ENCODE data around the gene HDGFL2. TPM values are rescaled to one million over a fixed set of nuclear protein-coding genes. Genes with fewer than 3 reads are reported as not detected.

Gene HDGFL2
- 21.3 and 24.7 TPM in 2 replicates for total RNA-seq (2013; cell fraction: nucleolus; rRNA removed)
- 33.7 and 36.5 TPM in 2 replicates for total RNA-seq (2014; rRNA removed)
- 19.0 and 20.5 TPM in 2 replicates for total RNA-seq (2014; rRNA removed; fragmentation: Illumina TruSeq; extraction: Trizol)
- 56.8 and 56.9 TPM in 2 replicates for total RNA-seq (2021)
- polyA plus RNA-seq (2011; ENCODE audit: low read depth) = 8.1 TPM
- 9.8 and 19.5 TPM in 2 replicates for polyA plus RNA-seq (2011; rRNA removed)
- polyA plus RNA-seq (2011; cell fraction: cytosol; rRNA removed) = 18.4 and 22.7 TPM in 2 replicates
- polyA plus RNA-seq (2011; cell fraction: nucleus; rRNA removed) = 32.9 and 51.3 TPM in 2 replicates
- polyA plus RNA-seq (2012) = 28.7 and 30.2 TPM in 2 replicates
- 8.2 and 16.9 TPM in 2 replicates for polyA plus RNA-seq (2014; fragmentation: Illumina TruSeq; extraction: Trizol)
- polyA plus RNA-seq (2014; fragmentation: Nextera tagmentation; extraction: Ambion mirVana) = under 1 TPM; 0.16 to 0.60 TPM
- polyA plus RNA-seq (2014; rRNA removed) = 40.2 and 52.5 TPM in 2 replicates
- polyA plus RNA-seq (2016; fragmentation: Nextera tagmentation; extraction: Ambion mirVana) = 10 to 100 TPM; 30.0 to 39.3 TPM
- polyA minus RNA-seq (2011; rRNA and poly(A)+ RNA removed) = 7.6 and 11.9 TPM in 2 replicates
- polyA minus RNA-seq (2011; cell fraction: cytosol; rRNA and poly(A)+ RNA removed) = 10.6 and 12.3 TPM in 2 replicates
- 4.7 and 9.2 TPM in 2 replicates for polyA minus RNA-seq (2011; cell fraction: nucleus; rRNA and poly(A)+ RNA removed)
- percentile 52 among the genes with signal in this experiment for Bru-seq, nascent RNA
- percentile 65 among the genes with signal in this experiment for BruChase-seq, experiment 1, labeled RNA remaining after a 6-hour chase
- BruChase-seq, experiment 2, labeled RNA remaining after a 2-hour chase = percentile 62 among the genes with signal in this experiment
- long read RNA-seq, experiment 1, partial matches to known transcripts = 3 of 4 reads
- long read RNA-seq, experiment 1, other reads (novel, unspliced or antisense) = 1 of 4 reads
- long read RNA-seq, experiment 2 = 0 reads

DNA sequence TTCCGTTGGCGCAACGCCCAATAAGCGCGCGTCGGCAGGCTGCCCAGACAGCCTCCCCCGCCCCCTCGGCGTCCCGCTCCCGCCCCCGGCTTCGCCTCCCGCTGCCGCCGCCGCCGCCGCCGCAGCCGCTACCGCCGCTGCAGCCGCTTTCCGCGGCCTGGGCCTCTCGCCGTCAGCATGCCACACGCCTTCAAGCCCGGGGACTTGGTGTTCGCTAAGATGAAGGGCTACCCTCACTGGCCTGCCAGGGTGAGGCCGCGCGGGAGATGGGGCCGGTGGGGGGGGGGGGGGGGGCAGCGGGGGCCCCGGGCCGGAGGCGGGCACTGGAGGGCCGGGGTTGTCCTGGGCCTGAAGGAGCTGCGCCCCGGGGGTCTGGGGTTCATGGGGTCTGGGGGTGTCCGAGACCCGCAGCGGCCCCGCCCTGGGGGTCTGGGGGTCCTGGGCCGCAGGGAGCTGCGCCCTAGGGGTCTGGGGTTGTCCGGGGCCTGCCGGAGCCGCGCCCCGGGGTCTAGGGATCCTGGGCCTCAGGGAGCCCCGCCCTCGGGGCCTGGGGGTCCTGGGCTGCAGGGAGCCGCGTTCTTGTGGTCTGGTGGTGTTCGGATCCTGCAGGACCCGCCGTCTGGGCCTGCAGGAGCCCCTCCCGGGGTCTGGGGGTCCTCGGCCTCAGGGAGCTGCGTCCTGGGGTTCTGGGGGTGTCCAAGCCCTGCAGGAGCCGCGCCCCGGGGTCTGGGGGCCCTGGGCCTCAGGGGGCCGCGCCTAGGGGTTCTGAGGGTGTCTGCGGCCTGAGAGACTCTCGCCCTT is at the start of gene HDGFL2:
Gene HDGFL2 (plus strand): TSS at position 124 of the 801 bp plus-strand sequence. CDS start 54 bp downstream, at position 178.
- TF ChIP-seq HDAC2 (IDR thresholded peaks at IDR 0.05) = no peak
- no peak for TF ChIP-seq TCF3 (IDR thresholded peaks at IDR 0.05; ENCODE audit: borderline replicate concordance, insufficient read depth, low read depth, low read length)
- TF ChIP-seq NFYB (IDR thresholded peaks at IDR 0.05; ENCODE audit: insufficient read depth, low read depth, low read length) = 0 out of 2 replicates have a peak, but pooled peaks have one; percentile 77
- no peak for TF ChIP-seq ESRRA (IDR thresholded peaks at IDR 0.05; ENCODE audit: low read length)
- TF ChIP-seq IKZF2 (IDR thresholded peaks at IDR 0.05) = no peak
- TF ChIP-seq TCF12 (IDR thresholded peaks at IDR 0.05; ENCODE audit: low read depth, low read length) = no peak
- TF ChIP-seq RFX5 (IDR thresholded peaks at IDR 0.05; ENCODE audit: low read depth, low read length) = no peak
- no peak for TF ChIP-seq EZH2 (IDR thresholded peaks at IDR 0.05; ENCODE audit: borderline replicate concordance, control insufficient read depth, low read depth, low read length)
- no peak for TF ChIP-seq SMARCA5 (IDR thresholded peaks at IDR 0.05)
- TF ChIP-seq POLR2A (IDR thresholded peaks at IDR 0.05; ENCODE audit: low read depth, low read length) = peak; percentile 53
- TF ChIP-seq EGR1 (IDR thresholded peaks at IDR 0.05; ENCODE audit: borderline replicate concordance in 1 of 2, low read depth in 2 of 2, low read length in 2 of 2) = peak in 1 of 2 experiments; percentile 84; a peak in 2 of 3 replicates
- no peak for FAIRE-seq
- RAD21 ChIA-PET (ENCODE audit: unreplicated experiment) = interaction anchor here (1.0 to 1.9 kb wide), 3 partner anchors 70 to 319 kb away, joined by 3 to 10 read pairs (median 6); partner anchors contain the start of genes CHAF1A and FEM1A
- H3K27me3 ChIP-seq (replicated peaks in 1 of 2; ENCODE audit: control insufficient read depth in 2 of 2, insufficient read depth in 2 of 2, low read length in 1 of 2) = no peaks in the 10 kb centered on the region
- H3K36me3 ChIP-seq (ENCODE audit: control insufficient read depth in 2 of 2, insufficient read depth in 2 of 2, low read length in 1 of 2) = peaks cover 2 to 8% of the 10 kb centered on the region in 2 experiments; a peak in 2 of 4 replicates
- SMC1A ChIA-PET (ENCODE audit: uncharacterized antibody, unreplicated experiment) = interaction anchor here (1.3 to 2.1 kb wide), 2 partner anchors 13 to 16 kb away, joined by 3 to 4 read pairs; no protein-coding TSS in a partner anchor
- H3K9ac ChIP-seq (ENCODE audit: control insufficient read depth, insufficient read depth, low read length) = peak within 1 kb of the TSS; percentile 89
- H4K20me1 ChIP-seq (ENCODE audit: control insufficient read depth, insufficient read depth) = no peaks in the 10 kb centered on the region
- in situ Hi-C loops (cut with MboI) = no loop called here
- peaks cover 26% of the 10 kb centered on the region for H3K79me2 ChIP-seq (ENCODE audit: control insufficient read depth, insufficient read depth, low read length)
- H3K27ac ChIP-seq (ENCODE audit: control insufficient read depth, insufficient read depth) = peak within 1 kb of the TSS; percentile 90
- peak within 1 kb of the TSS; percentile 95 for H2AFZ ChIP-seq (ENCODE audit: control insufficient read depth, low read depth, low read length)
- H3K9me3 ChIP-seq (replicated peaks; ENCODE audit: control insufficient read depth, insufficient read depth, low read length) = no peaks in the 10 kb centered on the region
- no peak; the same call in 2 of the 3 replicates for ATAC-seq
- CTCF ChIA-PET = interaction anchor here (0.6 to 1.6 kb wide), 4 partner anchors 12 to 205 kb away, joined by 3 read pairs; no protein-coding TSS in a partner anchor
- H3K4me3 ChIP-seq = peak within 1 kb of the TSS; percentile 99
- BruUV-seq (replicated peaks) = no TSS peak
- H3K4me1 ChIP-seq (ENCODE audit: control insufficient read depth, insufficient read depth, low read length) = peaks cover 7% of the 10 kb centered on the region
- intact Hi-C loops (cut with micrococcal nuclease; ENCODE audit: unreplicated experiment) = loop anchor here (5.0 kb wide), 1 partner anchor 250 kb away; the partner anchor contains the start of gene DPP9
- POLR2A ChIA-PET = interaction anchor here (1.3 to 1.9 kb wide), 2 partner anchors 10 to 70 kb away, joined by 7 to 9 read pairs; partner anchors contain the start of gene CHAF1A
- DNase-seq (ENCODE audit: low read depth, low spot score) = no peak
- peak within 1 kb of the TSS; percentile 93 for H3K4me2 ChIP-seq (ENCODE audit: control insufficient read depth, insufficient read depth)
- 0% methylated on average over 33 of the region's 71 CpGs for WGBS (ENCODE audit: insufficient coverage, insufficient replicate concordance, low lambda C conversion rate, missing lambda C conversion rate)

Data from GM12878 (cell line).